HepG2 (cell line): ENCODE data around the gene CRIP1. TPM values are rescaled to one million over a fixed set of nuclear protein-coding genes. Genes with fewer than 3 reads are reported as not detected.

Experiments
- DNMT1 ChIP-seq: sonication (generic); formaldehyde crosslinking; IDR thresholded peaks from 2 replicates; pipeline ENCODE4 v1.5.1; 2020; ENCODE audit warnings: mild to moderate bottlenecking, missing genetic modification reagents
- GABPA ChIP-seq, 2 experiments: IDR thresholded peaks; 2 replicates each; pipeline ENCODE4 v1.6.1; 2011 to 2016; ENCODE audit warnings: low read depth in 2 of 2, low read length in 1 of 2, missing biosample characterization in 1 of 2, missing genetic modification characterization in 1 of 2
- HNRNPLL ChIP-seq: fragments of 200-400 bp; formaldehyde crosslinking; IDR thresholded peaks from 2 replicates; pipeline ENCODE4 v1.6.1; 2017; ENCODE audit warnings: mild to moderate bottlenecking, low read depth, low read length; ENCODE audit not compliant: poor library complexity, severe bottlenecking
- KLF12 ChIP-seq: sonication (generic); formaldehyde crosslinking; IDR thresholded peaks from 2 replicates; pipeline ENCODE4 v1.4.0; 2020; ENCODE audit warnings: missing genetic modification reagents, borderline replicate concordance
- NCOA2 ChIP-seq: sonication (generic); formaldehyde crosslinking; IDR thresholded peaks from 2 replicates; pipeline ENCODE4 v1.8.0; 2022; ENCODE audit warnings: inconsistent platforms
- RCOR2 ChIP-seq: IDR thresholded peaks from 2 replicates; pipeline ENCODE4 v1.6.1; 2016; ENCODE audit warnings: missing biosample characterization, missing genetic modification reagents
- SYNCRIP ChIP-seq: fragments of 200-400 bp; formaldehyde crosslinking; IDR thresholded peaks from 2 replicates; pipeline ENCODE4 v1.6.1; 2018; ENCODE audit warnings: mild to moderate bottlenecking, low read depth, low read length; ENCODE audit not compliant: insufficient read depth
- THYN1 ChIP-seq: sonication (generic); formaldehyde crosslinking; IDR thresholded peaks from 2 replicates; pipeline ENCODE4 v1.8.1; 2023; ENCODE audit warnings: low read depth, mild to moderate bottlenecking, moderate library complexity, missing genetic modification reagents, borderline replicate concordance
- ZFP37 ChIP-seq: sonication (generic); formaldehyde crosslinking; IDR thresholded peaks from 2 replicates; pipeline ENCODE4 v1.4.0; 2020; ENCODE audit warnings: missing genetic modification reagents, borderline replicate concordance
- ZNF605 ChIP-seq: sonication (generic); formaldehyde crosslinking; IDR thresholded peaks from 2 replicates; pipeline ENCODE4 v1.8.0; 2022; ENCODE audit warnings: mild to moderate bottlenecking, missing genetic modification reagents
- ZNF792 ChIP-seq: IDR thresholded peaks from 2 replicates; pipeline ENCODE4 v1.6.1; 2016
- ZNF883 ChIP-seq: sonication (generic); formaldehyde crosslinking; IDR thresholded peaks from 2 replicates; pipeline ENCODE4 v1.5.1; 2020; ENCODE audit warnings: mild to moderate bottlenecking, missing genetic modification reagents; ENCODE audit errors: not compliant biosample characterization
- polyA plus RNA-seq, 8 experiments: library from polyadenylated mRNA; depleted of rRNA in 3 of 8; stranded (reverse) in 7 of 8; unstranded in 1 of 8; fragments of >200 nt; fragmentation: Illumina TruSeq in 4 of 8; extraction: Trizol in 4 of 8; gene quantifications; 2 replicates each; pipeline versions ENCODE4 v1.2.1 to v1.2.3, GENCODE V29; 2011 to 2016; ENCODE audit warnings: low read depth in 4 of 8, missing spikeins in 1 of 8, mixed read lengths in 1 of 8; ENCODE audit not compliant: insufficient read depth in 1 of 8
- total RNA-seq, 5 experiments: library from RNA; depleted of rRNA; stranded (reverse); fragments of >200 nt; fragmentation: Illumina TruSeq; extraction: Trizol; gene quantifications; 2 replicates each; pipeline ENCODE4 v1.2.3, GENCODE V29; 2016; ENCODE audit warnings: low read depth in 1 of 5
- TF ChIP-seq, protein P1 (sequence below): sonication (generic); formaldehyde crosslinking; IDR thresholded peaks from 2 replicates; pipeline ENCODE4 v1.5.1; 2020; ENCODE audit warnings: missing genetic modification reagents, mild to moderate bottlenecking, borderline replicate concordance
- TF ChIP-seq, protein P2 (sequence below): sonication (generic); formaldehyde crosslinking; IDR thresholded peaks from 2 replicates; pipeline ENCODE4 v1.4.0; 2020; ENCODE audit warnings: missing genetic modification reagents
- TF ChIP-seq, protein P3 (sequence below): sonication (generic); formaldehyde crosslinking; IDR thresholded peaks from 2 replicates; pipeline ENCODE4 v1.5.1; 2020; ENCODE audit warnings: mild to moderate bottlenecking, missing genetic modification reagents, borderline replicate concordance

CRIP1 gene
- total and polyA plus RNA-seq, 2 of the 13 experiments (the other 11 are each of a cell fraction or from before 2014, with no cell fraction given): 53.9 to 59.5 TPM

DNA sequence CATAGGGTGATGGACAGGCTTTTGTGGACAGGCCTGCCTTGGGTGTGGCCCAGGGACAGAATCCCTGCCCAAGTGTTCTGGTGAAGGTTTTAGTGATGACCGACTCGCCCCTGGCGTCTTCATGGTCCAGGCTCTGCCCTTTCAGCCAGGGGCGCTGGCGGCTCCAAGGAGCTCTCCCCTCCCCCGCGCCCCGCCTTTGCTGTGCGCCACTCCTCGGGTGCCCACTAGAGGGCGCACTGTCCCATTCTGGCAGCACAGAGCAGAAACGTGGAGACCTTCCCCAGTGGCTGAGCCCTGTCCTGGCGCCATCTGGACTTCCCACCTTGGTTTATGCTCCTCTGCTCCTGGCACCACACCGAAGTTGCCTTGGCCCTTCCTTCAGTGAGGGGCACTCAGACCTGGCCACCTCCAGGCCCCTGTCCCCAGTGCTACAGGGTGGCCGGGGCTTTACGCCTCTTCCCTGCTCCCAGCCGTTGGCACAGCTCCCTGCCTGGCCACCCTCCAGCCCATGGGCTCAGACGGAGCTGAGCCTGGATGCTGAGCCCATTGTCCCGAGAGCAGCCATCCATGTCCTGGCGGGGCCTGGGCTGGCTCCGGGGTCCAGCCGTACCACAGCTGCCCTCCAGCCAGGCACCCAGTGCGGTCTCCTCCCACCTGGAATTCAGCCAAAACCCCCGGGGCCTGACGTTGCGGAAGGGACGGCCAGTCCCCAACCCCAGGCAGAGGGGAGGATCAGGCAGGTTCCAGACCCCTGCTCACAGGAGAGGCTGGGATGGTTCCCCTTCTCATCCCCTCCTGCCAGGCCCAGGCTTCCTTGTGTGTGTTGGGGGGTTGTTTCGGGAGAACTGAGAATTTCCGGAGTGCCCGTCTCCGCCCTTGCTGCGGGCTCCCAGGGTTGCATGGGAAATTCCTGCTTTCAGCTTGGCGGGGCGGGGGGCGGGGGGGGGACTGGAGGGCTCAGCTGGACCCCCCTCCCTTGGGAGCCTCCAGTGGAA lies 5.6 kb upstream of the CRIP1 start (continued):
- TF ChIP-seq, protein P1, sequence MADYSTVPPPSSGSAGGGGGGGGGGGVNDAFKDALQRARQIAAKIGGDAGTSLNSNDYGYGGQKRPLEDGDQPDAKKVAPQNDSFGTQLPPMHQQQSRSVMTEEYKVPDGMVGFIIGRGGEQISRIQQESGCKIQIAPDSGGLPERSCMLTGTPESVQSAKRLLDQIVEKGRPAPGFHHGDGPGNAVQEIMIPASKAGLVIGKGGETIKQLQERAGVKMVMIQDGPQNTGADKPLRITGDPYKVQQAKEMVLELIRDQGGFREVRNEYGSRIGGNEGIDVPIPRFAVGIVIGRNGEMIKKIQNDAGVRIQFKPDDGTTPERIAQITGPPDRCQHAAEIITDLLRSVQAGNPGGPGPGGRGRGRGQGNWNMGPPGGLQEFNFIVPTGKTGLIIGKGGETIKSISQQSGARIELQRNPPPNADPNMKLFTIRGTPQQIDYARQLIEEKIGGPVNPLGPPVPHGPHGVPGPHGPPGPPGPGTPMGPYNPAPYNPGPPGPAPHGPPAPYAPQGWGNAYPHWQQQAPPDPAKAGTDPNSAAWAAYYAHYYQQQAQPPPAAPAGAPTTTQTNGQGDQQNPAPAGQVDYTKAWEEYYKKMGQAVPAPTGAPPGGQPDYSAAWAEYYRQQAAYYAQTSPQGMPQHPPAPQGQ (CRISPR knock-in tag): no peak
- TF ChIP-seq ZNF792 (CRISPR knock-in tag) (no peak), ZFP37 (no peak), GABPA (IDR thresholded peaks at IDR 0.05; ENCODE audit: low read depth, low read length) (no peak), GABPA (CRISPR knock-in tag; IDR thresholded peaks at IDR 0.05; ENCODE audit: low read depth) (no peak), RCOR2 (CRISPR knock-in tag) (no peak), SYNCRIP (no peak), DNMT1 (no peak), ZNF605 (CRISPR knock-in tag) (no peak), HNRNPLL (peak; percentile 26), ZNF883 (peak; percentile 29), NCOA2 (peak; percentile 9; the same call in 1 of the 2 replicates), KLF12 (CRISPR knock-in tag) (no peak), THYN1 (CRISPR knock-in tag) (no peak)
- TF ChIP-seq, protein P2, sequence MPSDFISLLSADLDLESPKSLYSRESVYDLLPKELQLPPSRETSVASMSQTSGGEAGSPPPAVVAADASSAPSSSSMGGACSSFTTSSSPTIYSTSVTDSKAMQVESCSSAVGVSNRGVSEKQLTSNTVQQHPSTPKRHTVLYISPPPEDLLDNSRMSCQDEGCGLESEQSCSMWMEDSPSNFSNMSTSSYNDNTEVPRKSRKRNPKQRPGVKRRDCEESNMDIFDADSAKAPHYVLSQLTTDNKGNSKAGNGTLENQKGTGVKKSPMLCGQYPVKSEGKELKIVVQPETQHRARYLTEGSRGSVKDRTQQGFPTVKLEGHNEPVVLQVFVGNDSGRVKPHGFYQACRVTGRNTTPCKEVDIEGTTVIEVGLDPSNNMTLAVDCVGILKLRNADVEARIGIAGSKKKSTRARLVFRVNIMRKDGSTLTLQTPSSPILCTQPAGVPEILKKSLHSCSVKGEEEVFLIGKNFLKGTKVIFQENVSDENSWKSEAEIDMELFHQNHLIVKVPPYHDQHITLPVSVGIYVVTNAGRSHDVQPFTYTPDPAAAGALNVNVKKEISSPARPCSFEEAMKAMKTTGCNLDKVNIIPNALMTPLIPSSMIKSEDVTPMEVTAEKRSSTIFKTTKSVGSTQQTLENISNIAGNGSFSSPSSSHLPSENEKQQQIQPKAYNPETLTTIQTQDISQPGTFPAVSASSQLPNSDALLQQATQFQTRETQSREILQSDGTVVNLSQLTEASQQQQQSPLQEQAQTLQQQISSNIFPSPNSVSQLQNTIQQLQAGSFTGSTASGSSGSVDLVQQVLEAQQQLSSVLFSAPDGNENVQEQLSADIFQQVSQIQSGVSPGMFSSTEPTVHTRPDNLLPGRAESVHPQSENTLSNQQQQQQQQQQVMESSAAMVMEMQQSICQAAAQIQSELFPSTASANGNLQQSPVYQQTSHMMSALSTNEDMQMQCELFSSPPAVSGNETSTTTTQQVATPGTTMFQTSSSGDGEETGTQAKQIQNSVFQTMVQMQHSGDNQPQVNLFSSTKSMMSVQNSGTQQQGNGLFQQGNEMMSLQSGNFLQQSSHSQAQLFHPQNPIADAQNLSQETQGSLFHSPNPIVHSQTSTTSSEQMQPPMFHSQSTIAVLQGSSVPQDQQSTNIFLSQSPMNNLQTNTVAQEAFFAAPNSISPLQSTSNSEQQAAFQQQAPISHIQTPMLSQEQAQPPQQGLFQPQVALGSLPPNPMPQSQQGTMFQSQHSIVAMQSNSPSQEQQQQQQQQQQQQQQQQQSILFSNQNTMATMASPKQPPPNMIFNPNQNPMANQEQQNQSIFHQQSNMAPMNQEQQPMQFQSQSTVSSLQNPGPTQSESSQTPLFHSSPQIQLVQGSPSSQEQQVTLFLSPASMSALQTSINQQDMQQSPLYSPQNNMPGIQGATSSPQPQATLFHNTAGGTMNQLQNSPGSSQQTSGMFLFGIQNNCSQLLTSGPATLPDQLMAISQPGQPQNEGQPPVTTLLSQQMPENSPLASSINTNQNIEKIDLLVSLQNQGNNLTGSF (CRISPR knock-in tag): no peak
- TF ChIP-seq, protein P3, sequence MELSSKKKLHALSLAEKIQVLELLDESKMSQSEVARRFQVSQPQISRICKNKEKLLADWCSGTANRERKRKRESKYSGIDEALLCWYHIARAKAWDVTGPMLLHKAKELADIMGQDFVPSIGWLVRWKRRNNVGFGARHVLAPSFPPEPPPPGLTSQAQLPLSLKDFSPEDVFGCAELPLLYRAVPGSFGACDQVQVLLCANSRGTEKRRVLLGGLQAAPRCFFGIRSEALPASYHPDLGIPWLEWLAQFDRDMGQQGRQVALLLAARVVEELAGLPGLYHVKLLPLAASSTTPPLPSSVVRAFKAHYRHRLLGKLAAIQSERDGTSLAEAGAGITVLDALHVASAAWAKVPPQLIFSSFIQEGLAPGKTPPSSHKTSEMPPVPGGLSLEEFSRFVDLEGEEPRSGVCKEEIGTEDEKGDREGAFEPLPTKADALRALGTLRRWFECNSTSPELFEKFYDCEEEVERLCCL (CRISPR knock-in tag): no peak
